HEK293 (cell line): ENCODE data around the gene ADGRF1.
A peak's percentile ranks its signal among the peaks of the same experiment; 100 is the strongest.

Experiments used
- CTCF ChIA-PET: fragments of 350-600 bp; formaldehyde crosslinking; extraction: SDS; loops from one replicate; lab custom pipeline; 2021; ENCODE audit warnings: antibody characterized with exemption; lab: Yijun Ruan, JAX
- POLR2A ChIA-PET: fragments of 300-600 bp; formaldehyde crosslinking; extraction: SDS; loops from one replicate; lab custom pipeline; 2020; ENCODE audit warnings: antibody characterized with exemption, inconsistent platforms; lab: Yijun Ruan, JAX
- H3K27ac ChIP-seq: fragments of 200-500 bp; sonication (Bioruptor generic); 2 replicates; pipeline ENCODE4 v1.5.1; 2014; ENCODE audit warnings: low read depth, low read length, control low read depth, inconsistent platforms; ENCODE audit errors: extremely low read depth
- H3K36me3 ChIP-seq, 2 experiments: fragments of 200-500 bp in 1 of 2; sonication (Bioruptor generic) in 1 of 2; 1 replicate in 1 of 2; 2 replicates in 1 of 2; pipeline ENCODE4 v1.5.1; 2014 to 2017; ENCODE audit warnings: inconsistent platforms in 2 of 2, low read length in 2 of 2; ENCODE audit not compliant: control insufficient read depth in 2 of 2, insufficient read depth in 1 of 2
- H3K4me1 ChIP-seq: fragments of 200-500 bp; sonication (Bioruptor generic); 2 replicates; pipeline ENCODE4 v1.5.1; 2014; ENCODE audit warnings: mild to moderate bottlenecking, low read length, inconsistent platforms; ENCODE audit not compliant: control insufficient read depth, insufficient read depth
- H3K4me3 ChIP-seq: 2 replicates; pipeline ENCODE4 v1.5.1; 2011; ENCODE audit warnings: low read depth, mild to moderate bottlenecking, control low read depth, low read length, moderate library complexity
- H3K9me3 ChIP-seq: fragments of 200-500 bp; sonication (Bioruptor generic); 2 replicates; pipeline ENCODE4 v1.5.1; 2014; ENCODE audit warnings: low read depth, low read length, inconsistent platforms; ENCODE audit not compliant: control insufficient read depth, insufficient read depth
- CTCF ChIP-seq: fragments of 450-650 bp; formaldehyde crosslinking; IDR thresholded peaks from 2 replicates; pipeline ENCODE4 v1.5.1; 2016; ENCODE audit warnings: missing biosample characterization, missing genetic modification characterization
- FEZF1 ChIP-seq: fragments of 450-650 bp; formaldehyde crosslinking; IDR thresholded peaks from 2 replicates; pipeline ENCODE4 v1.5.1; 2016; ENCODE audit warnings: missing biosample characterization, missing genetic modification characterization
- IKZF3 ChIP-seq: fragments of 450-650 bp; IDR thresholded peaks from 2 replicates; pipeline ENCODE4 v1.5.0; 2018; ENCODE audit warnings: missing biosample characterization, mild to moderate bottlenecking, missing genetic modification characterization, moderate library complexity
- ZFHX2 ChIP-seq: fragments of 450-650 bp; formaldehyde crosslinking; conservative IDR thresholded peaks from 2 replicates; pipeline ENCODE4 v1.5.1; 2016; ENCODE audit warnings: missing biosample characterization, missing genetic modification characterization
- ZNF112 ChIP-seq: fragments of 450-650 bp; formaldehyde crosslinking; IDR thresholded peaks from 2 replicates; pipeline ENCODE4 v1.5.0; 2017; ENCODE audit warnings: missing biosample characterization, missing genetic modification characterization
- ZNF121 ChIP-seq: fragments of 450-650 bp; formaldehyde crosslinking; IDR thresholded peaks from 2 replicates; pipeline ENCODE4 v1.5.1; 2016; ENCODE audit warnings: missing biosample characterization, missing genetic modification characterization
- ZNF146 ChIP-seq: fragments of 450-650 bp; formaldehyde crosslinking; IDR thresholded peaks from 2 replicates; pipeline ENCODE4 v1.5.1; 2016; ENCODE audit warnings: missing biosample characterization, missing genetic modification characterization
- ZNF175 ChIP-seq: fragments of 450-650 bp; formaldehyde crosslinking; IDR thresholded peaks from 2 replicates; pipeline ENCODE4 v1.5.1; 2016; ENCODE audit warnings: missing biosample characterization, missing genetic modification characterization
- ZNF214 ChIP-seq: fragments of 450-650 bp; formaldehyde crosslinking; IDR thresholded peaks from 2 replicates; pipeline ENCODE4 v1.5.1; 2017; ENCODE audit warnings: missing biosample characterization, mild to moderate bottlenecking, missing genetic modification characterization, borderline replicate concordance
- ZNF24 ChIP-seq: fragments of 450-650 bp; formaldehyde crosslinking; IDR thresholded peaks from 2 replicates; pipeline ENCODE4 v1.5.1; 2016; ENCODE audit warnings: missing biosample characterization, missing genetic modification characterization
- ZNF366 ChIP-seq: fragments of 450-650 bp; formaldehyde crosslinking; conservative IDR thresholded peaks from 2 replicates; pipeline ENCODE4 v1.5.1; 2016; ENCODE audit warnings: missing biosample characterization, missing genetic modification characterization
- ZNF596 ChIP-seq: fragments of 450-650 bp; IDR thresholded peaks from 2 replicates; pipeline ENCODE4 v1.5.0; 2018; ENCODE audit warnings: missing biosample characterization, mild to moderate bottlenecking, missing genetic modification characterization, moderate library complexity
- ZNF623 ChIP-seq: fragments of 450-650 bp; formaldehyde crosslinking; IDR thresholded peaks from 2 replicates; pipeline ENCODE4 v1.5.1; 2016; ENCODE audit warnings: missing biosample characterization, missing genetic modification characterization
- ZNF707 ChIP-seq: fragments of 450-650 bp; formaldehyde crosslinking; IDR thresholded peaks from 2 replicates; pipeline ENCODE4 v1.5.1; 2016; ENCODE audit warnings: missing biosample characterization, missing genetic modification characterization
- ZNF747 ChIP-seq: fragments of 450-650 bp; formaldehyde crosslinking; IDR thresholded peaks from 2 replicates; pipeline ENCODE4 v1.5.1; 2016; ENCODE audit warnings: missing biosample characterization, missing genetic modification characterization
- ZSCAN30 ChIP-seq: fragments of 450-650 bp; IDR thresholded peaks from 2 replicates; pipeline ENCODE4 v1.5.1; 2018; ENCODE audit warnings: missing biosample characterization, mild to moderate bottlenecking, missing genetic modification characterization, moderate library complexity
- ZSCAN4 ChIP-seq: fragments of 450-650 bp; formaldehyde crosslinking; IDR thresholded peaks from 2 replicates; pipeline ENCODE4 v1.5.1; 2017; ENCODE audit warnings: missing biosample characterization, missing genetic modification characterization
- TF ChIP-seq, protein P1 (sequence below): fragments of 450-650 bp; formaldehyde crosslinking; conservative IDR thresholded peaks from 2 replicates; pipeline ENCODE4 v1.5.1; 2016; ENCODE audit warnings: low read depth, missing biosample characterization, missing genetic modification characterization
- TF ChIP-seq, protein P2 (sequence below): fragments of 450-650 bp; formaldehyde crosslinking; IDR thresholded peaks from 2 replicates; pipeline ENCODE4 v1.5.1; 2017; ENCODE audit warnings: missing biosample characterization, mild to moderate bottlenecking, missing genetic modification characterization, moderate library complexity
- TF ChIP-seq, protein P3 (sequence below): fragments of 450-650 bp; formaldehyde crosslinking; IDR thresholded peaks from 2 replicates; pipeline ENCODE4 v1.5.1; 2016; ENCODE audit warnings: missing biosample characterization, missing genetic modification characterization

The ADGRF1 gene

DNA sequence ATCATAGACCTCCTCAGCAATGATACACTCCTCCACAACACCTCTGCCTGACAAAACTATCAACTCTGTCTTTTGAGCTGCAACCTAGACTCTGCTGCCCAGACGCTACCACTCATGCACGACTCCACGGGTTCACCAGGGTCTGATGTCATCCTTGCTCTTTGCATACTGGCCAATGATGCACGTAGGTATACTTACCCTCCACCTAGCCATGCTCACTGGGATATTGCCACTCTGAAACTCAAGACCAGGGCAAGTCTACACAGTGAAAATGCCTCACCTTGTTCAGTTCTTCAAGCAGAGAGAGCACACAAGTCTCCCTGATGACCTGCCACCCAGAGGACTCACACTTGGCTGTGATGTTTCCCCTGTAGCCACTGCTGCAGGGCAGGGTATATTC is 27.7 kb downstream of the ADGRF1 start:
- no peak for TF ChIP-seq IKZF3 (tag by site-specific recombination)
- POLR2A ChIA-PET = no interaction called here
- CTCF ChIA-PET = no interaction called here
- no peak overlapping the region for H3K4me3 ChIP-seq
- peaks cover 7% of the 10 kb centered on the region for H3K4me1 ChIP-seq
- H3K36me3 ChIP-seq = no peaks in the 10 kb centered on the region
- H3K27ac ChIP-seq = no peak overlapping the region
- no peaks in the 10 kb centered on the region for H3K9me3 ChIP-seq

GRCh38 chr6:47009583-47009982 is 32.5 kb downstream of the ADGRF1 start:
- peak; percentile 16; the same call in 1 of the 2 replicates for TF ChIP-seq CTCF (tag by site-specific recombination)
- no peak for TF ChIP-seq ZFHX2
- TF ChIP-seq, all 188 proteins: peak for 1
- CTCF ChIA-PET = interaction anchor here (0.7 to 1.4 kb wide), 2 partner anchors 25 to 934 kb away, joined by 3 to 5 read pairs; no protein-coding TSS in a partner anchor
- POLR2A ChIA-PET = no interaction called here
- H3K4me3 ChIP-seq = no peak overlapping the region
- no peak overlapping the region for H3K27ac ChIP-seq
- no peaks in the 10 kb centered on the region for H3K9me3 ChIP-seq
- no peaks in the 10 kb centered on the region for H3K4me1 ChIP-seq
- H3K36me3 ChIP-seq = no peaks in the 10 kb centered on the region

GRCh38 chr6:47008397-47008763 is 33.8 kb downstream of the ADGRF1 start:
- no peaks in the 10 kb centered on the region for H3K36me3 ChIP-seq
- no peak overlapping the region for H3K27ac ChIP-seq
- ChIA-PET CTCF (no interaction called here), POLR2A (no interaction called here)
- no peak overlapping the region for H3K4me3 ChIP-seq
- H3K9me3 ChIP-seq = no peaks in the 10 kb centered on the region
- no peaks in the 10 kb centered on the region for H3K4me1 ChIP-seq
- TF ChIP-seq FEZF1 (no peak), ZNF623 (no peak), ZNF175 (tag by site-specific recombination) (no peak), ZNF112 (tag by site-specific recombination) (no peak), ZNF121 (no peak), ZNF596 (tag by site-specific recombination) (no peak), ZNF24 (tag by site-specific recombination) (no peak), ZNF214 (tag by site-specific recombination) (no peak), ZNF747 (no peak), ZNF707 (tag by site-specific recombination) (no peak), ZNF146 (tag by site-specific recombination) (no peak), ZSCAN30 (no peak), ZSCAN4 (tag by site-specific recombination) (no peak), ZNF366 (tag by site-specific recombination) (no peak)
- TF ChIP-seq, protein P1, sequence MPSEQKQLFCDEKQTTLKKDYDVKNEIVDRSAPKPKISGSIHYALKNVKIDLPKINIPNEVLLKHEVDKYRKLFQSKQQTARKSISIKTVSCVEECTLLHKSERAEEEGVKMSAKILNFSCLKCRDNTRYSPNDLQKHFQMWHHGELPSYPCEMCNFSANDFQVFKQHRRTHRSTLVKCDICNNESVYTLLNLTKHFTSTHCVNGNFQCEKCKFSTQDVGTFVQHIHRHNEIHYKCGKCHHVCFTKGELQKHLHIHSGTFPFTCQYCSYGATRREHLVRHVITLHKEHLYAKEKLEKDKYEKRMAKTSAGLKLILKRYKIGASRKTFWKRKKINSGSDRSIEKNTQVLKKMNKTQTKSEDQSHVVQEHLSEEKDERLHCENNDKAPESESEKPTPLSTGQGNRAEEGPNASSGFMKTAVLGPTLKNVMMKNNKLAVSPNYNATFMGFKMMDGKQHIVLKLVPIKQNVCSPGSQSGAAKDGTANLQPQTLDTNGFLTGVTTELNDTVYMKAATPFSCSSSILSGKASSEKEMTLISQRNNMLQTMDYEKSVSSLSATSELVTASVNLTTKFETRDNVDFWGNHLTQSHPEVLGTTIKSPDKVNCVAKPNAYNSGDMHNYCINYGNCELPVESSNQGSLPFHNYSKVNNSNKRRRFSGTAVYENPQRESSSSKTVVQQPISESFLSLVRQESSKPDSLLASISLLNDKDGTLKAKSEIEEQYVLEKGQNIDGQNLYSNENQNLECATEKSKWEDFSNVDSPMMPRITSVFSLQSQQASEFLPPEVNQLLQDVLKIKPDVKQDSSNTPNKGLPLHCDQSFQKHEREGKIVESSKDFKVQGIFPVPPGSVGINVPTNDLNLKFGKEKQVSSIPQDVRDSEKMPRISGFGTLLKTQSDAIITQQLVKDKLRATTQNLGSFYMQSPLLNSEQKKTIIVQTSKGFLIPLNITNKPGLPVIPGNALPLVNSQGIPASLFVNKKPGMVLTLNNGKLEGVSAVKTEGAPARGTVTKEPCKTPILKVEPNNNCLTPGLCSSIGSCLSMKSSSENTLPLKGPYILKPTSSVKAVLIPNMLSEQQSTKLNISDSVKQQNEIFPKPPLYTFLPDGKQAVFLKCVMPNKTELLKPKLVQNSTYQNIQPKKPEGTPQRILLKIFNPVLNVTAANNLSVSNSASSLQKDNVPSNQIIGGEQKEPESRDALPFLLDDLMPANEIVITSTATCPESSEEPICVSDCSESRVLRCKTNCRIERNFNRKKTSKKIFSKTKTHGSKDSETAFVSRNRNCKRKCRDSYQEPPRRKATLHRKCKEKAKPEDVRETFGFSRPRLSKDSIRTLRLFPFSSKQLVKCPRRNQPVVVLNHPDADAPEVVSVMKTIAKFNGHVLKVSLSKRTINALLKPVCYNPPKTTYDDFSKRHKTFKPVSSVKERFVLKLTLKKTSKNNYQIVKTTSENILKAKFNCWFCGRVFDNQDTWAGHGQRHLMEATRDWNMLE (tag by site-specific recombination) = no peak
- TF ChIP-seq, protein P2, sequence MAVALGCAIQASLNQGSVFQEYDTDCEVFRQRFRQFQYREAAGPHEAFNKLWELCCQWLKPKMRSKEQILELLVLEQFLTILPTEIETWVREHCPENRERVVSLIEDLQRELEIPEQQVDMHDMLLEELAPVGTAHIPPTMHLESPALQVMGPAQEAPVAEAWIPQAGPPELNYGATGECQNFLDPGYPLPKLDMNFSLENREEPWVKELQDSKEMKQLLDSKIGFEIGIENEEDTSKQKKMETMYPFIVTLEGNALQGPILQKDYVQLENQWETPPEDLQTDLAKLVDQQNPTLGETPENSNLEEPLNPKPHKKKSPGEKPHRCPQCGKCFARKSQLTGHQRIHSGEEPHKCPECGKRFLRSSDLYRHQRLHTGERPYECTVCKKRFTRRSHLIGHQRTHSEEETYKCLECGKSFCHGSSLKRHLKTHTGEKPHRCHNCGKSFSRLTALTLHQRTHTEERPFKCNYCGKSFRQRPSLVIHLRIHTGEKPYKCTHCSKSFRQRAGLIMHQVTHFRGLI (tag by site-specific recombination) = no peak
- TF ChIP-seq, protein P3, sequence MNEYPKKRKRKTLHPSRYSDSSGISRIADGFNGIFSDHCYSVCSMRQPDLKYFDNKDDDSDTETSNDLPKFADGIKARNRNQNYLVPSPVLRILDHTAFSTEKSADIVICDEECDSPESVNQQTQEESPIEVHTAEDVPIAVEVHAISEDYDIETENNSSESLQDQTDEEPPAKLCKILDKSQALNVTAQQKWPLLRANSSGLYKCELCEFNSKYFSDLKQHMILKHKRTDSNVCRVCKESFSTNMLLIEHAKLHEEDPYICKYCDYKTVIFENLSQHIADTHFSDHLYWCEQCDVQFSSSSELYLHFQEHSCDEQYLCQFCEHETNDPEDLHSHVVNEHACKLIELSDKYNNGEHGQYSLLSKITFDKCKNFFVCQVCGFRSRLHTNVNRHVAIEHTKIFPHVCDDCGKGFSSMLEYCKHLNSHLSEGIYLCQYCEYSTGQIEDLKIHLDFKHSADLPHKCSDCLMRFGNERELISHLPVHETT (tag by site-specific recombination) = no peak
